22Rv1 (cell line): Measurements from ENCODE around the gene PCBP1.

ENCODE experiments used
- ZFX ChIP-seq: fragments of 450-650 bp; IDR thresholded peaks from 2 replicates; pipeline ENCODE4 v1.6.1; 2017; ENCODE audit warnings: antibody characterized with exemption, borderline replicate concordance
- TF ChIP-seq, protein P1 (sequence below): fragments of 450-650 bp; IDR thresholded peaks from 2 replicates; pipeline ENCODE4 v1.5.1; 2017; ENCODE audit warnings: mild to moderate bottlenecking

DNA sequence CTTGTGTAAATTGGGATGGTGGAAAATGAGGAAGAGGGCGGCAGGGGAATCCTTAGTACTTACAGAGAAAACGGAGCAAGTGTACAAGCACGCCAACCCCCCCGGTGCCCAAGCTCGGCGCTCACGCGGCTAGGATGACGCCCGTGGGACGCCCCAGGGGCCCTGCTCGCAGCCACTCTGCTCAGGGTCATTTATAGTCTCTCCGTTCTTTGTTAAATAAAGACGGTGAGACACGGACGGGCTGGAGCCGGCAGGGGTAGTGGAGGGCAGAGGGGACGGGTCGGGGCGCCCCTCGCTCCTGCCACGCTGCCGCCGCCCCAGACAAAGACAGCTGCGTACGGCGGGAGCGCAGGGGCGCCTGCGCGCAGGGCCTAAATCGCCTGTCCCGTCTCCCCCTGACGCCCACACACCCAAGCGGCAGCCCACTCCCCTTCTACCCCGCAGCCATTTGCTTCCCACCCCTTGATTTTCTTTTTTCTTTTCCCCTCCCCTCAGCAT, 37.8 kb downstream of the PCBP1 start:
- TF ChIP-seq, protein P1, sequence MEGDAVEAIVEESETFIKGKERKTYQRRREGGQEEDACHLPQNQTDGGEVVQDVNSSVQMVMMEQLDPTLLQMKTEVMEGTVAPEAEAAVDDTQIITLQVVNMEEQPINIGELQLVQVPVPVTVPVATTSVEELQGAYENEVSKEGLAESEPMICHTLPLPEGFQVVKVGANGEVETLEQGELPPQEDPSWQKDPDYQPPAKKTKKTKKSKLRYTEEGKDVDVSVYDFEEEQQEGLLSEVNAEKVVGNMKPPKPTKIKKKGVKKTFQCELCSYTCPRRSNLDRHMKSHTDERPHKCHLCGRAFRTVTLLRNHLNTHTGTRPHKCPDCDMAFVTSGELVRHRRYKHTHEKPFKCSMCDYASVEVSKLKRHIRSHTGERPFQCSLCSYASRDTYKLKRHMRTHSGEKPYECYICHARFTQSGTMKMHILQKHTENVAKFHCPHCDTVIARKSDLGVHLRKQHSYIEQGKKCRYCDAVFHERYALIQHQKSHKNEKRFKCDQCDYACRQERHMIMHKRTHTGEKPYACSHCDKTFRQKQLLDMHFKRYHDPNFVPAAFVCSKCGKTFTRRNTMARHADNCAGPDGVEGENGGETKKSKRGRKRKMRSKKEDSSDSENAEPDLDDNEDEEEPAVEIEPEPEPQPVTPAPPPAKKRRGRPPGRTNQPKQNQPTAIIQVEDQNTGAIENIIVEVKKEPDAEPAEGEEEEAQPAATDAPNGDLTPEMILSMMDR = no peak
- TF ChIP-seq ZFX = no peak
